IMR-90 (cell line): Measurements from ENCODE around the gene TMC4. TPM values are rescaled to one million over a fixed set of nuclear protein-coding genes. Genes with fewer than 3 reads are reported as not detected.
"Not testable (repeated sequence)": the region's sequence is repeated elsewhere in the genome, so short reads cannot be mapped to it uniquely, and the experiment has no call there.

Experiments
- ATAC-seq: fragments of 200-7000 bp; cut with Tn5 transposase; 2 replicates; pipeline ENCODE4 v1.9.1; 2020; ENCODE audit warnings: low read depth, mild to moderate bottlenecking, moderate library complexity
- BruUV-seq: library from RNA; stranded (reverse); fragments of 400-500 nt; replicated peaks from 2 replicates; lab custom pipeline; 2021; lab: Mats Ljungman, UMichigan
- CTCF ChIA-PET: fragments of 300-600 bp; formaldehyde crosslinking; extraction: SDS; loops from one replicate; lab custom pipeline; 2021; ENCODE audit warnings: antibody characterized with exemption; lab: Yijun Ruan, JAX
- POLR2A ChIA-PET: fragments of 300-600 bp; sonication (Branson Sonifier 250); formaldehyde crosslinking; loops from one replicate; lab custom pipeline; 2022; ENCODE audit warnings: antibody characterized with exemption; ENCODE audit not compliant: unreplicated experiment; lab: Charles Lee
- DNase-seq: peaks from one replicate; pipeline ENCODE4 v3.0.0; 2013
- H2AFZ ChIP-seq: replicated peaks from 2 replicates; pipeline ENCODE3; 2013; ENCODE audit warnings: low read length, mild to moderate bottlenecking; ENCODE audit not compliant: poor library complexity
- H2AK5ac ChIP-seq: 2 replicates; pipeline ENCODE4 v1.6.1; 2013; ENCODE audit warnings: low read depth, low read length, inconsistent platforms
- H2AK9ac ChIP-seq: replicated peaks from 2 replicates; pipeline ENCODE3; 2013; ENCODE audit warnings: mild to moderate bottlenecking, low read depth, low read length, moderate library complexity; ENCODE audit not compliant: poor library complexity
- H2BK120ac ChIP-seq: 2 replicates; pipeline ENCODE4 v1.6.1; 2013; ENCODE audit warnings: low read depth, low read length, inconsistent platforms
- H2BK15ac ChIP-seq: 3 replicates; pipeline ENCODE4 v1.6.1; 2013; ENCODE audit warnings: low read depth, low read length, inconsistent platforms
- H2BK20ac ChIP-seq: 2 replicates; pipeline ENCODE4 v1.6.1; 2013; ENCODE audit warnings: low read depth, mild to moderate bottlenecking, inconsistent platforms, low read length, moderate library complexity
- H2BK5ac ChIP-seq: 2 replicates; pipeline ENCODE4 v1.6.1; 2013; ENCODE audit warnings: mild to moderate bottlenecking, low read depth, low read length, inconsistent platforms; ENCODE audit not compliant: poor library complexity, severe bottlenecking
- H3K14ac ChIP-seq: replicated peaks from 2 replicates; pipeline ENCODE4 v1.6.1; 2013; ENCODE audit warnings: low read depth, low read length, inconsistent platforms
- H3K18ac ChIP-seq: 2 replicates; pipeline ENCODE4 v1.6.1; 2013; ENCODE audit warnings: low read depth, low read length, control low read depth
- H3K23ac ChIP-seq: 2 replicates; pipeline ENCODE4 v1.6.1; 2013; ENCODE audit warnings: low read depth, low read length, inconsistent platforms
- H3K27ac ChIP-seq: 2 replicates; pipeline ENCODE4 v1.5.1; 2013; ENCODE audit warnings: mild to moderate bottlenecking, control low read depth, low read length; ENCODE audit not compliant: insufficient read depth
- H3K27me3 ChIP-seq: 2 replicates; pipeline ENCODE4 v1.6.1; 2013; ENCODE audit warnings: low read length; ENCODE audit not compliant: control insufficient read depth, insufficient read depth
- H3K36me3 ChIP-seq: 2 replicates; pipeline ENCODE4 v1.6.1; 2013; ENCODE audit warnings: low read length, mixed read lengths; ENCODE audit not compliant: control insufficient read depth, insufficient read depth
- H3K4ac ChIP-seq: 2 replicates; pipeline ENCODE4 v1.6.1; 2013; ENCODE audit warnings: low read depth, low read length, inconsistent platforms
- H3K4me1 ChIP-seq: 2 replicates; pipeline ENCODE4 v1.6.1; 2013; ENCODE audit warnings: low read length, mixed read lengths; ENCODE audit not compliant: control insufficient read depth, insufficient read depth
- H3K4me2 ChIP-seq: 2 replicates; pipeline ENCODE4 v1.6.1; 2013; ENCODE audit warnings: low read depth, mild to moderate bottlenecking, control low read depth, low read length, moderate library complexity
- H3K4me3 ChIP-seq: 2 replicates; pipeline ENCODE4 v1.5.1; 2013; ENCODE audit warnings: low read depth, mild to moderate bottlenecking, control low read depth, low read length, moderate library complexity; ENCODE audit not compliant: insufficient read depth
- H3K56ac ChIP-seq: 2 replicates; pipeline ENCODE4 v1.6.1; 2013; ENCODE audit warnings: low read length, inconsistent platforms; ENCODE audit not compliant: insufficient read depth; ENCODE audit errors: extremely low read depth
- H3K79me1 ChIP-seq, 2 experiments: 2 replicates each; pipeline ENCODE4 v1.6.1; 2013; ENCODE audit warnings: low read length in 2 of 2, inconsistent platforms in 1 of 2, low read depth in 1 of 2
- H3K9ac ChIP-seq: 2 replicates; pipeline ENCODE4 v1.6.1; 2013; ENCODE audit warnings: low read depth, low read length, control low read depth
- H3K9me1 ChIP-seq: 2 replicates; pipeline ENCODE4 v1.6.1; 2013; ENCODE audit warnings: low read length, inconsistent platforms; ENCODE audit not compliant: insufficient read depth
- H3K9me3 ChIP-seq: 2 replicates; pipeline ENCODE4 v1.6.1; 2013; ENCODE audit warnings: low read length; ENCODE audit not compliant: control insufficient read depth, insufficient read depth
- H4K20me1 ChIP-seq: 2 replicates; pipeline ENCODE4 v1.6.1; 2013; ENCODE audit warnings: low read length, inconsistent platforms; ENCODE audit not compliant: insufficient read depth
- H4K5ac ChIP-seq: 2 replicates; pipeline ENCODE4 v1.6.1; 2013; ENCODE audit warnings: mild to moderate bottlenecking, low read depth, low read length, control low read depth
- H4K8ac ChIP-seq, 2 experiments: 2 replicates each; pipeline ENCODE4 v1.6.1; 2013; ENCODE audit warnings: low read depth in 2 of 2, low read length in 2 of 2, control low read depth in 1 of 2, inconsistent platforms in 1 of 2
- H4K91ac ChIP-seq: 2 replicates; pipeline ENCODE4 v1.6.1; 2013; ENCODE audit warnings: low read depth, low read length, inconsistent platforms; ENCODE audit not compliant: insufficient read depth
- WGBS, 2 experiments: methylation state at CpG; one replicate each; pipeline versions ENCODE4 v1.1.5 to v1.1.7; 2013; ENCODE audit warnings: missing lambda C conversion rate in 2 of 2; ENCODE audit not compliant: insufficient read length in 1 of 2; ENCODE audit errors: extremely low coverage in 2 of 2; 5-methylcytosine and 5-hydroxymethylcytosine counted together
- dilution Hi-C: fragments of 300-500 bp; cut with HindIII; formaldehyde crosslinking; loops from one replicate; pipeline ENCODE4 v1.14.3; 2018; ENCODE audit warnings: low sequenced_read_pairs; ENCODE audit not compliant: unreplicated experiment
- in situ Hi-C: fragments of 300-500 bp; cut with MboI; formaldehyde crosslinking; loops from 3 replicates; pipeline ENCODE4 v1.14.3; 2019; ENCODE audit warnings: low sequenced_read_pairs, inconsistent platforms, mixed read lengths
- intact Hi-C: fragments of 100-400 bp; cut with micrococcal nuclease; formaldehyde crosslinking; loops from 2 replicates; pipeline ENCODE4 v1.10.0; 2022
- polyA plus RNA-seq, 3 experiments: library from polyadenylated mRNA; depleted of rRNA; stranded (reverse); fragments of >200 nt; gene quantifications; 2 replicates each; pipeline ENCODE4 v1.2.3, GENCODE V29; 2012; ENCODE audit warnings: low replicate concordance in 1 of 3
- total RNA-seq: library from RNA; depleted of rRNA; stranded (reverse); fragments of >200 nt; gene quantifications from 2 replicates; pipeline ENCODE4 v1.2.3, GENCODE V29; 2012

The TMC4 gene
- total and polyA plus RNA-seq, 2 of the 4 experiments (the other 2 are of a cell fraction) = 0.72 to 1.1 TPM

DNA sequence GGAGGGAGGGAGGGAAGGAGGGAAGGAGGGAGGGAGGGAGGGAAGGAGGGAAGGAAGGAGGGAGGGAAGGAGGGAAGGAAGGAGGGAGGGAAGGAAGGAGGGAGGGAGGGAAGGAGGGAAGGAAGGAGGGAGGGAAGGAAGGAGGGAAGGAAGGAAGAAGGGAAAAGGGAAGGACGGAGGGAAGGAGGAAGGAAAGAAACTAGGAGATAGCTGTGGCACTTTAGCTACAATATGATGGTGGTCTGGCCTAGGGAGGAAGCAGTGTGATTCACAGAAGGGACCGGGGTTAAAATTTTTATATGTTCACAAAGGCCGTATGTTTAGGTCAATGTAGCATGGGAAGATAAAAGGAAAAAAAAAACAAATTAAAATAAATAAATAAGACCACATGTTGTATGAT is 8.9 kb upstream of the TMC4 start:
- H2BK20ac ChIP-seq, H3K4ac ChIP-seq, H3K27ac ChIP-seq, BruUV-seq, H3K9me3 ChIP-seq, H3K9ac ChIP-seq, H2BK15ac ChIP-seq, DNase-seq, H2BK120ac ChIP-seq, H3K4me1 ChIP-seq, H4K91ac ChIP-seq, H3K9me1 ChIP-seq, H2AK9ac ChIP-seq, dilution Hi-C loops, H2AFZ ChIP-seq, H4K20me1 ChIP-seq, H3K4me3 ChIP-seq, H3K4me2 ChIP-seq, H4K5ac ChIP-seq, intact Hi-C loops, H3K56ac ChIP-seq, CTCF ChIA-PET, H2AK5ac ChIP-seq, H2BK5ac ChIP-seq, in situ Hi-C loops, H3K18ac ChIP-seq, H4K8ac ChIP-seq, H3K27me3 ChIP-seq, H3K23ac ChIP-seq, H3K14ac ChIP-seq, ATAC-seq: not testable (repeated sequence)
- peaks cover 7 to 28% of the 10 kb centered on the region in 2 experiments; a peak in 3 of 4 replicates for H3K79me1 ChIP-seq
- POLR2A ChIA-PET = interaction anchor here (0.6 kb wide), 1 partner anchor 1888 kb away, joined by 5 read pairs; no protein-coding TSS in a partner anchor
- 91% methylated on average over 1 of the region's 3 CpGs; no CpG with 5 or more reads in 1 of the 2 experiments for WGBS, 2 experiments
- peaks cover 50% of the 10 kb centered on the region for H3K36me3 ChIP-seq
